Neutrophil (primary cell): ENCODE data around the gene NDOR1.

Experiments used
- H3K27ac ChIP-seq: fragments of 200-600 bp; sonication (generic); 2 replicates; pipeline ENCODE4 v1.5.1; 2016; ENCODE audit warnings: mild to moderate bottlenecking, moderate library complexity
- H3K27me3 ChIP-seq: fragments of 200-600 bp; sonication (generic); 2 replicates; pipeline ENCODE4 v1.6.0; 2016; ENCODE audit warnings: mild to moderate bottlenecking
- H3K36me3 ChIP-seq: fragments of 200-600 bp; sonication (generic); 2 replicates; pipeline ENCODE4 v1.5.1; 2017
- H3K4me1 ChIP-seq, 2 experiments: fragments of 200-600 bp in 1 of 2; sonication (generic) in 1 of 2; 1 replicate in 1 of 2; 2 replicates in 1 of 2; pipeline versions ENCODE4 v1.5.1 to v1.6.1; 2013 to 2016; ENCODE audit warnings: low read depth in 1 of 2, low read length in 1 of 2, mild to moderate bottlenecking in 1 of 2, moderate library complexity in 1 of 2; ENCODE audit not compliant: control insufficient read depth in 1 of 2, insufficient read depth in 1 of 2
- H3K4me3 ChIP-seq, 2 experiments: fragments of 200-600 bp in 1 of 2; sonication (generic) in 1 of 2; 1 replicate in 1 of 2; 2 replicates in 1 of 2; pipeline ENCODE4 v1.5.1; 2013 to 2016; ENCODE audit warnings: low read depth in 1 of 2, low read length in 1 of 2, mild to moderate bottlenecking in 1 of 2, moderate library complexity in 1 of 2
- H3K9me3 ChIP-seq: fragments of 200-600 bp; sonication (generic); 2 replicates; pipeline ENCODE4 v1.5.1; 2016
- CTCF ChIP-seq: fragments of 200-600 bp; sonication (generic); IDR thresholded peaks from 2 replicates; pipeline ENCODE4 v1.5.1; 2016; ENCODE audit warnings: antibody characterized with exemption

NDOR1 gene

DNA sequence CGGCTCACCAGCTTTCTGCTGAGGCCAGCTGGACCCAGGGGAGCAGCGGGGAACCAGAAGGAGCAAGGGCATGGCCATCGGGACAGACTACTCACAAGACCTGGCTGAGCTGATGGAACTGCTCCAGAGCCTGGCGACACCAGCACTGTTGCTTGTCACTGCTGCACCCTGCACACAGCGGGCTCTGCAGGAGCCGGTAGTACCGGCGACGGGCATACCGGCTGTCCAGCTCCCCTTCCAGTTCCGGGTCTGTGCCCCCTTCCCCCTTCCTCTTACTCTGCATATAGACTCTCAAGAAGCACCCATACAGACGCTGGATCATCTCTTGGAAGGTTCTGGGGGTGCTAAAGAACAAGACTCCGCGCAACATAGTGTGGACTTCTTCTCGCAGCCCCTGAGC is 18.1 kb upstream of the NDOR1 start:
- peak overlapping the region; percentile 98 for H3K27ac ChIP-seq
- no peaks in the 10 kb centered on the region for H3K27me3 ChIP-seq
- peak overlapping the region; percentile 81 to 97 for H3K4me3 ChIP-seq
- TF ChIP-seq CTCF = no peak
- peaks cover 67% of the 10 kb centered on the region for H3K36me3 ChIP-seq
- no peaks in the 10 kb centered on the region for H3K9me3 ChIP-seq
- H3K4me1 ChIP-seq = peaks cover 34% of the 10 kb centered on the region in 2 experiments

DNA sequence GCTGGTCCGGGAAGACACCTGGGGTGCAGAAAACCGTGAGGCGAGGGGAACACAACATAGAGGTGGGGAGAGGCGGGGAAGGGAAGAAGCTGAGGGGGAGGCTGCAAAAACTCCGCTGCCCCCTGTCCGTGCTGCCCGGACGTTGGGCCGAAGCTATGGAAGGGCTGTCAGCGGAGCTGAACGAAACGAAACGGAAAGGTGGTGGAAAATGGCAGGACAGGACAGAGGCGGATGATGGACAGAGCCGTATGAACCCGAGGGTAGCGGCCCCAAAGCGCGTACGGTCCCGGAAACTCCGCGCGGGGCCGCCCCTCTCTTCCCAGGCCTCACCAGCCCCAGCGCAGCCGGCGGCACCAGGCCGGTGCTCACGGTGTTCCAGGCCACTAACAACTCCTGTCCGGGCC is 17.4 kb upstream of the NDOR1 start:
- peak overlapping the region; percentile 98 for H3K27ac ChIP-seq
- H3K36me3 ChIP-seq = peaks cover 60% of the 10 kb centered on the region
- H3K27me3 ChIP-seq = no peaks in the 10 kb centered on the region

DNA sequence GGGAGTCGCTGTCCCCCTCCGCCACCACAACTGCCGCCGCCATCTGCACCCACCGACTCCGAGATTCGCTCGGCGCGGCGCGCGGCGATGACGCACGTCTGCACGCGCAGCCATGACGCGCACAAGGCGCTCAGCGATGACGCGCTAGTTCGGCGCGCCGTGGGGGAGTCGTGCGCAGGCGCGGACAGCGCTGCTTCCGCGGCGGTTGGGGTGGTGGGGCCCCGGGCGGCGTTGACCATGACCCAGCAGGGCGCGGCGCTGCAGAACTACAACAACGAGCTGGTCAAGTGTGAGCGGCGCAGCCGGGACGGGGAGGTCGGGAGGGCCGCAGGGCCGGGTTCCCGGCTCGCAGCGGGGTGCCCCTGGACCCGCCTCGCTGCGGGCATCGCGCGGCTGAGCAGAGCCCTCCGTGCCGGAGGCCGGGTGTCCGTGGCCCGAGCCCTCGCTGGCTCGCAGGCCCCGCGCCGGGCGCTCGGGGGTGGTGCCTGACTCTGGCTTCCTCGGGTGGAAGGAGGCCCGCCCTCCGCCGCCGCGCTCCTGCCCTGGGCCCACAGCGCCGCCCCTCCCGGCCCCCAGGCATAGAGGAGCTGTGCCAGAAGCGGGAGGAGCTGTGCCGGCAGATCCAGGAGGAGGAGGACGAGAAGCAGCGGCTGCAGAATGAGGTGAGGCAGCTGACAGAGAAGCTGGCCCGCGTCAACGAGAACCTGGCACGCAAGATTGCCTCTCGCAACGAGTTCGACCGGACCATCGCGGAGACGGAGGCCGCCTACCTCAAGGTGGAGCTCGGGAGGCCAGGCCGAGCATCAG is 16.8 kb upstream of the NDOR1 start, which contains the start of the genes ANAPC2 and SSNA1:
ANAPC2 (minus strand) TSS at position 71 of the 807 bp plus-strand sequence; CDS start at position 43, 28 bp downstream.
SSNA1 (plus strand) TSS at position 187 of the 807 bp plus-strand sequence; CDS start at position 238, 51 bp downstream.
- Histone ChIP-seq H3K27ac (peak within 1 kb of the TSS; percentile 98), H3K4me3 (peak within 1 kb of the TSS; percentile 81 to 97), H3K36me3 (peaks cover 54% of the 10 kb centered on the region), H3K9me3 (no peaks in the 10 kb centered on the region), H3K27me3 (no peaks in the 10 kb centered on the region), H3K4me1 (peaks cover 34% of the 10 kb centered on the region in 2 experiments)
- TF ChIP-seq CTCF = peak; percentile 76

More for the DNA sequence above, 17.4 kb upstream of the NDOR1 start:
- Histone ChIP-seq H3K9me3 (no peaks in the 10 kb centered on the region), H3K4me3 (peak overlapping the region; percentile 81 to 97), H3K4me1 (peaks cover 34% of the 10 kb centered on the region in 2 experiments)
- no peak for TF ChIP-seq CTCF

DNA sequence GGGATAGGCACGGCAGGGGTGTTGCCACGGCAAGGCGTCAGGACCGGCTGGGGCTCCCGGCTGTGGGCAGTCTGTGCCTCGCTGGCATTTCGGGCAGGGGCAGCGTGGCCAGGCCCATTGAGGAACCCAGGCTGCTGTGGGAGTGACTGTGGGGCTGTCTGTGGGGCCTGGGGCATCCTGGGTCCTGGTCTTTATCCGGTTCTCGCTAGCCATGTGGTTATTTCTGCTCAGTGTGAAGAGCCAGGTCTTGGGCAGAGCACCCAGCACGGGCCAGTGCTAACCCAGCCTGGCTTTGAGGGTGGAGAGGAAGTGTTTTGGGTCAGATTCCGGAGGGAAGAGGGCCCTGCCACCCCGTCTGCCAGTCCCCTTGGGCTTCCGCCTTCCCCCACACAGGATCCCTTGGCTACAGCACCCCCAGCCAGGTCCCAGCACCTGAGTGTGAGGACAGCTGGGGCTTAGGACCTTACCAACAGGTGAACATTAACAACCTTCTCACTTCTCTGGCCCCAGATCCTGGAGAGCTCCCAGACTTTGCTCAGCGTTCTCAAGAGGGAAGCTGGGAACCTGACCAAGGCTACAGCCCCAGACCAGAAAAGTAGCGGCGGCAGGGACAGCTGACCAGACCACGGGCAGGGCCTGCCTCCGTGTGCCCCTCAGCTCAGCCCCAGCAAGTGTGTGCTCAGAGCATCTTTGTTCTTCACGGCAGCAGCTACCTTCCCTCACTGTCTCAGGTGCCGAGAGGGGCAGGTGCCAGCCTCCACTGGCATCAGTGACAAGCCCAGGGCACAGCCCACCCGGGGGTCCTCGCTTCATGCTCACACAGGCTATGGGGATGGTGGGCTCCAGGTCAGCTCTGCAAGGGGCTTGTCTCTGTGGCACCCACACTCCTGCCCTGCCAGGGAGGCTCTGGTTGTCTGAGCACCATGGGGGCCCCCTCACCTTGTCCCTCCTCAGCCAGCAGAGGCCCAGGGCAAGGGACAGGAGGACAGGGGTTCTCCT is 15.9 kb upstream of the NDOR1 start:
- no peaks in the 10 kb centered on the region for H3K9me3 ChIP-seq
- H3K27me3 ChIP-seq = no peaks in the 10 kb centered on the region
- TF ChIP-seq CTCF = no peak
- H3K36me3 ChIP-seq = peaks cover 45% of the 10 kb centered on the region
- peaks cover 34% of the 10 kb centered on the region in 2 experiments for H3K4me1 ChIP-seq
- H3K27ac ChIP-seq = peak overlapping the region; percentile 98
- peak overlapping the region; percentile 81 to 97 for H3K4me3 ChIP-seq

DNA sequence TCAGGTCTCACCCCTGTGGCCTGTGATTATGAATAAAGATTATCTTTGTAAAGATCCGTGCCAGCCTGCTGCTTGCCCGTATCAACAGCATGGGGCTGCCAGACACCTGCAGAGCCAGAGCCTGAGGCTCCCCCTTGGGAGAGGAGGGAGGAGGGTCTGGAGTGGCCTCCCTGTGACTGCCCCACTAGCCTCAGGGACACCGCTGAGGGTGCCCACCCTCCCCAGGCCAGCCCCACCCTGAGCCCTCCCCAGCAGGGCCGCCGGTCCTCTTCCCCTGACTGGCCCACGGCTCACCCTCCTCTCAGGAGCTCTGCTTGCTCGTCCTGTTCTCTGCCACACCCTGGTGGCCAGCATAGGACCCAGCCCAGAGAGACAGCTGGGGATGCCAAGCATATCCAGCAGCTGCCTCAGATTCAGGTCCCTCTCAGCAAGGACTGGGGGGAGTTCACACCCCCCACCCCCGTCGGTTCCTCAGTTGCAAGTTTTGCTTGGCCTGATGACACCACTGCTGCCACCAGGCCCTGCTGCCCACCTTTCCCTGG is 15.1 kb upstream of the NDOR1 start:
- H3K4me1 ChIP-seq = peaks cover 34% of the 10 kb centered on the region in 2 experiments
- peak overlapping the region in 1 of 2 experiments; percentile 97 for H3K4me3 ChIP-seq
- H3K9me3 ChIP-seq = no peaks in the 10 kb centered on the region
- H3K36me3 ChIP-seq = peaks cover 37% of the 10 kb centered on the region
- H3K27me3 ChIP-seq = no peaks in the 10 kb centered on the region
- H3K27ac ChIP-seq = peak overlapping the region; percentile 98
- TF ChIP-seq CTCF = no peak
